Thyroid gland (tissue), 4 donors: ENCODE data around the gene MRPL23.

ENCODE experiments used
- POLR2A ChIP-seq, 2 donors: fragments of 450-650 bp; IDR thresholded peaks; one replicate each; pipeline ENCODE4 v1.6.1; 2017; ENCODE audit warnings: antibody characterized with exemption in 2 of 2, mild to moderate bottlenecking in 2 of 2, moderate library complexity in 1 of 2
- TF ChIP-seq, protein P1 (sequence below), 6 experiments: fragments of 200-600 bp in 3 of 6; fragments of 450-650 bp in 3 of 6; sonication (generic) in 3 of 6; IDR thresholded peaks; one replicate each; pipeline ENCODE4 v1.5.1; 2016 to 2019; ENCODE audit warnings: antibody characterized with exemption in 6 of 6, mild to moderate bottlenecking in 2 of 6, inconsistent platforms in 1 of 6, moderate library complexity in 1 of 6

DNA sequence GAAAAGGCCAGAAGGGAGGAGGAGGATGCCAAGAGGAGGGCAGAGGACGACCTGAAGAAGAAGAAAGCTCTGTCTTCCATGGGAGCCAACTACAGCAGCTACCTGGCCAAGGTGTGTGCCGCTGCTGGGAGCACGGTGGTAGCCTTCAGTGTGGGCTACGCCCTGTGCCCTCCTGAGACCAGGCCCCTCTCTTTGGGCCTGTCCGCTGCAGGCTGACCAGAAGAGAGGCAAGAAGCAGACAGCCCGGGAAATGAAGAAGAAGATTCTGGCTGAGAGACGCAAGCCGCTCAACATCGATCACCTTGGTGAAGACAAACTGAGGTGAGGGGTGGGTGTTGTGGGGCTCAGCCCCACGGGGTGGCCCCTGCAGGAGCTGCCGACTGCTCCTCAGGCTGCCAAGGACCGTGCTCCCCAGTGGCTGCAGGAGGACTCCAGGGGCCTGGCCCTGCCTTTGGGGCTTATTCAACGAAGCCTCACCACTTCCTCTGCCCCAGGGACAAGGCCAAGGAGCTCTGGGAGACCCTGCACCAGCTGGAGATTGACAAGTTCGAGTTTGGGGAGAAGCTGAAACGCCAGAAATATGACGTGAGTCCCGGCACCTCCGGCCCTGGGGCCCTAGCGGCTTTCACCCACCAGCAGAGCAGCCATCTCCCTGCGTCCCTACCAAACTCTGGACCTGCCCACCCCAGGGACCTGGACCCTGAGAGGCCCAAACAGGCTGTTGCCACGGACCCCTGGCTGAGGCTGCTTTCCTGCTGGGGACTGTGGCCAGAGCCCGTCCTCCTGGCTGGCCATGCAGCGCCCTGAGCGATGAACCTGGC lies 12.6 kb upstream of the MRPL23 start:
- TF ChIP-seq, protein P1, sequence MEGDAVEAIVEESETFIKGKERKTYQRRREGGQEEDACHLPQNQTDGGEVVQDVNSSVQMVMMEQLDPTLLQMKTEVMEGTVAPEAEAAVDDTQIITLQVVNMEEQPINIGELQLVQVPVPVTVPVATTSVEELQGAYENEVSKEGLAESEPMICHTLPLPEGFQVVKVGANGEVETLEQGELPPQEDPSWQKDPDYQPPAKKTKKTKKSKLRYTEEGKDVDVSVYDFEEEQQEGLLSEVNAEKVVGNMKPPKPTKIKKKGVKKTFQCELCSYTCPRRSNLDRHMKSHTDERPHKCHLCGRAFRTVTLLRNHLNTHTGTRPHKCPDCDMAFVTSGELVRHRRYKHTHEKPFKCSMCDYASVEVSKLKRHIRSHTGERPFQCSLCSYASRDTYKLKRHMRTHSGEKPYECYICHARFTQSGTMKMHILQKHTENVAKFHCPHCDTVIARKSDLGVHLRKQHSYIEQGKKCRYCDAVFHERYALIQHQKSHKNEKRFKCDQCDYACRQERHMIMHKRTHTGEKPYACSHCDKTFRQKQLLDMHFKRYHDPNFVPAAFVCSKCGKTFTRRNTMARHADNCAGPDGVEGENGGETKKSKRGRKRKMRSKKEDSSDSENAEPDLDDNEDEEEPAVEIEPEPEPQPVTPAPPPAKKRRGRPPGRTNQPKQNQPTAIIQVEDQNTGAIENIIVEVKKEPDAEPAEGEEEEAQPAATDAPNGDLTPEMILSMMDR (IDR thresholded peaks at IDR 0.05), result no peak
- no peak for TF ChIP-seq POLR2A (IDR thresholded peaks at IDR 0.05)
